Colon (tissue), 2 donors: ENCODE results near the gene EGLN3.

Source experiments
- FAIRE-seq: peaks from 2 replicates; lab custom pipeline; 2012; peaks lifted over from hg19 to GRCh38; lab: Jason Lieb, UNC
- donor health status: control.
- donor health status: control.

The EGLN3 gene

GRCh38 chr14:33910435-33910834 lies 40.4 kb downstream of the EGLN3 start:
- no peak for FAIRE-seq

GRCh38 chr14:33909380-33910084 lies 41.3 kb downstream of the EGLN3 start:
- FAIRE-seq = peak; percentile 21

- FAIRE-seq = no peak
Measured at GRCh38 chr14:33908540-33909223, 42.2 kb downstream of the EGLN3 start.

GRCh38 chr14:33906968-33907367 lies 43.9 kb downstream of the EGLN3 start:
- no peak for FAIRE-seq

GRCh38 chr14:33904609-33905008 lies 46.3 kb downstream of the EGLN3 start:
- no peak for FAIRE-seq

- FAIRE-seq = no peak
Measured at GRCh38 chr14:33903369-33903768, 47.5 kb downstream of the EGLN3 start.

- FAIRE-seq = no peak
Measured at GRCh38 chr14:33902363-33902762, 48.5 kb downstream of the EGLN3 start.

- no peak for FAIRE-seq
Measured at GRCh38 chr14:33901426-33902155, 49.3 kb downstream of the EGLN3 start.

- FAIRE-seq = no peak
Measured at GRCh38 chr14:33900706-33901105, 50.2 kb downstream of the EGLN3 start.

- no peak for FAIRE-seq
Measured at GRCh38 chr14:33899723-33900341, 51.0 kb downstream of the EGLN3 start.

GRCh38 chr14:33897878-33898535 lies 52.9 kb downstream of the EGLN3 start:
- no peak for FAIRE-seq

- FAIRE-seq = no peak
Measured at GRCh38 chr14:33897382-33897781, 53.5 kb downstream of the EGLN3 start.

GRCh38 chr14:33894339-33894738 lies 56.5 kb downstream of the EGLN3 start:
- no peak for FAIRE-seq

GRCh38 chr14:33891700-33892099 lies 59.2 kb downstream of the EGLN3 start:
- peak; percentile 88 for FAIRE-seq

GRCh38 chr14:33884916-33885315 lies 66.0 kb downstream of the EGLN3 start:
- no peak for FAIRE-seq

- no peak for FAIRE-seq
Measured at GRCh38 chr14:33880330-33880729, 70.5 kb downstream of the EGLN3 start.

GRCh38 chr14:33879684-33880286 lies 71.1 kb downstream of the EGLN3 start:
- FAIRE-seq = no peak

GRCh38 chr14:33876274-33876673 lies 74.6 kb downstream of the EGLN3 start:
- FAIRE-seq = no peak
